Subcutaneous adipose tissue (tissue), 4 donors: ENCODE data around the gene IARS1. TPM values are rescaled to one million over a fixed set of nuclear protein-coding genes. Genes with fewer than 3 reads are reported as not detected.

ENCODE experiments used
- CTCF ChIP-seq: fragments of 450-650 bp; IDR thresholded peaks from one replicate; pipeline ENCODE4 v1.5.1; 2016; ENCODE audit warnings: low read depth, mild to moderate bottlenecking, control low read depth, antibody characterized with exemption, moderate library complexity
- total RNA-seq, 4 donors: library from RNA; depleted of rRNA; stranded (reverse); fragments of >200 nt; gene quantifications; one replicate each; pipeline ENCODE4 v1.1.0, GENCODE V29; 2016

The IARS1 gene
- total RNA-seq, 4 donors from 2014 or later = 55.9 to 105 (median 61.2) TPM

- TF ChIP-seq CTCF = no peak
Observed at GRCh38 chr9:92327283-92327850, 33.9 kb upstream of the IARS1 start.

GRCh38 chr9:92325991-92326500, 32.5 kb upstream of the IARS1 start:
- TF ChIP-seq CTCF = no peak

- no peak for TF ChIP-seq CTCF
Observed at GRCh38 chr9:92325269-92325990, 31.9 kb upstream of the IARS1 start, which contains the start of the genes CENPP and NOL8. Gene CENPP, plus strand, starts transcription at chr9:92325953. Gene NOL8, minus strand, starts transcription at chr9:92325350. Its CDS starts 1,189 bp downstream, at chr9:92324161.

- no peak for TF ChIP-seq CTCF
Observed at GRCh38 chr9:92324889-92325268, 31.4 kb upstream of the IARS1 start.

DNA sequence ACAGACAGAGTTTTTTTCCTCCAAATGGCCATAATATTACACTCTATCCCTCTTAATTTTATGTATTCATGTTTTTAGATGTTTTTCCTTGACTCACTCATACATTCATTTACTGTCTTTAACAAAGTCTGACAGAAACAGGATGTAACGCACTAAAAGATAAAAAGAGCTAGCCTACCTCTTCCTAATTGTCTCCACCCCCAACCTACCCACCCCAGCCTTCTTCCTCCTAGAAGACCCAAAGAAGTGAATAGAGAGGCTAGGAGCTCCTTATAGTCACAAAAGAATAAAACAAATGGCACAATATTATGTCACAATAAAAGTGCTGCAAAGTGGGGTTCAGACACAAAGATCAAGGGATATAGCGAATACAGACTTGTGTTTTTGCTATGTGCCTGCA, 30.9 kb upstream of the IARS1 start:
- no peak for TF ChIP-seq CTCF

DNA sequence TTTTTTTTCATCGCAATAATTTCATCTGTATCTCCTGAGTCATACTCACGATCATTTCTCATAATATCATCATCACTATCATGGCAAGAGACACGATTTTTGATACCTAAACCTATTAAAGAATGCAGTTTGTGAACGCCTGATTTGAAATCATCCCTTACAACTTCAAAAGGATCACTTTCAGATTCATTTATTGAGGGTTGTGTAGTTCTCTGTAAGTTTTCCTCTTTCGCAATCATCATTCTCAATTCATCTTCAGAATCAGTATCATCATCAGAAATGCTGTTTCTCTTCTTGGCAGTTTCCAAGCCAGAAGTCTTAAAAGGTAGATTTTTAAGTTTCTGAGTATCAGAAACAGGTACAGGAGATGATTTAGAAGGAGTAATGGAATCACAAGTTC, 22.0 kb upstream of the IARS1 start:
- TF ChIP-seq CTCF = no peak

DNA sequence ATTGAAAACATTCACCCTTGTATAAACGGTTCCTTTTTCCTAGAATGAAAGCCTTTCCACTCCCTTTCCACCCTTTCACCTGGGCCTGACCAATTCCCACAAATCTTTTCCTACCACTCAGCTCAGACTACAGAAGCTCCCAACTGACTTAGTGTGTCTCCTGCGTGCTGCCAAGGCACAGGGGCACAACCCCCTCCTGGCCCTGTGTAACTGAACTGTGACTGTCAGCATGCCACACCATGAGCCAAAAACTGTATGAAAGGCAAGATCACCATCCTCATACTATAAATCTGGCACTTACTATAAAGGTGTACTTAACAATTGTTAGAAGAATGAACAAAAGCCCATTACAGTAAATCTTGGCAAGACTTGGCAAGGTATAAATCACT, 20.1 kb upstream of the IARS1 start:
- TF ChIP-seq CTCF = no peak
